HG03196 (cell line): Measurements from ENCODE around the gene RSPO3.

Experiments
- ATAC-seq: cut with Tn5 transposase; IDR thresholded peaks from one replicate; pipeline ENCODE4 v1.9.1; 2021; ENCODE audit not compliant: unreplicated experiment

The RSPO3 gene

GRCh38 chr6:127148511-127148910, 30.0 kb downstream of the RSPO3 start:
- ATAC-seq = no peak

GRCh38 chr6:127154509-127154908, 36.0 kb downstream of the RSPO3 start:
- no peak for ATAC-seq

- ATAC-seq = no peak
These were observed 42.0 kb downstream of the RSPO3 start for GRCh38 chr6:127160484-127160883.

GRCh38 chr6:127162836-127163235, 44.4 kb downstream of the RSPO3 start:
- ATAC-seq = no peak

GRCh38 chr6:127164036-127164435, 45.6 kb downstream of the RSPO3 start:
- ATAC-seq = no peak

- ATAC-seq = no peak
These were observed 46.1 kb downstream of the RSPO3 start for GRCh38 chr6:127164565-127164964.

- no peak for ATAC-seq
These were observed 54.9 kb downstream of the RSPO3 start for GRCh38 chr6:127173156-127173940.

- no peak for ATAC-seq
These were observed 57.7 kb downstream of the RSPO3 start for GRCh38 chr6:127176146-127176545.

- no peak for ATAC-seq
These were observed 58.8 kb downstream of the RSPO3 start for GRCh38 chr6:127177030-127177922.

- ATAC-seq = no peak
These were observed 59.4 kb downstream of the RSPO3 start for GRCh38 chr6:127177923-127178231.

- ATAC-seq = no peak
These were observed 60.3 kb downstream of the RSPO3 start for GRCh38 chr6:127178746-127179145.

GRCh38 chr6:127180426-127180825, 62.0 kb downstream of the RSPO3 start:
- ATAC-seq = no peak

- no peak for ATAC-seq
These were observed 64.0 kb downstream of the RSPO3 start for GRCh38 chr6:127182501-127182900.

- ATAC-seq = no peak
These were observed 67.0 kb downstream of the RSPO3 start for GRCh38 chr6:127185437-127185995.

- ATAC-seq = no peak
These were observed 68.4 kb downstream of the RSPO3 start for GRCh38 chr6:127186889-127187288.

GRCh38 chr6:127188744-127189143, 70.3 kb downstream of the RSPO3 start:
- ATAC-seq = no peak

GRCh38 chr6:127190552-127190951, 72.1 kb downstream of the RSPO3 start:
- no peak for ATAC-seq

- no peak for ATAC-seq
These were observed 73.2 kb downstream of the RSPO3 start for GRCh38 chr6:127191716-127192115.

GRCh38 chr6:127192911-127193541, 74.6 kb downstream of the RSPO3 start:
- no peak for ATAC-seq

- ATAC-seq = no peak
These were observed 77.4 kb downstream of the RSPO3 start for GRCh38 chr6:127195833-127196232.

- no peak for ATAC-seq
These were observed 80.1 kb downstream of the RSPO3 start for GRCh38 chr6:127198549-127198948.
